NB4 (cell line): Measurements from ENCODE around the gene CCNY.

ENCODE experiments used
- POLR2A ChIP-seq: IDR thresholded peaks from 2 replicates; pipeline ENCODE4 v1.6.1; 2011; ENCODE audit warnings: mild to moderate bottlenecking; ENCODE audit not compliant: insufficient read length; ENCODE audit errors: extremely low read depth
- TF ChIP-seq, protein P1 (sequence below): IDR thresholded peaks from one replicate; pipeline ENCODE4 v1.5.1; 2012; ENCODE audit warnings: low read depth, low read length

- TF ChIP-seq, protein P1, sequence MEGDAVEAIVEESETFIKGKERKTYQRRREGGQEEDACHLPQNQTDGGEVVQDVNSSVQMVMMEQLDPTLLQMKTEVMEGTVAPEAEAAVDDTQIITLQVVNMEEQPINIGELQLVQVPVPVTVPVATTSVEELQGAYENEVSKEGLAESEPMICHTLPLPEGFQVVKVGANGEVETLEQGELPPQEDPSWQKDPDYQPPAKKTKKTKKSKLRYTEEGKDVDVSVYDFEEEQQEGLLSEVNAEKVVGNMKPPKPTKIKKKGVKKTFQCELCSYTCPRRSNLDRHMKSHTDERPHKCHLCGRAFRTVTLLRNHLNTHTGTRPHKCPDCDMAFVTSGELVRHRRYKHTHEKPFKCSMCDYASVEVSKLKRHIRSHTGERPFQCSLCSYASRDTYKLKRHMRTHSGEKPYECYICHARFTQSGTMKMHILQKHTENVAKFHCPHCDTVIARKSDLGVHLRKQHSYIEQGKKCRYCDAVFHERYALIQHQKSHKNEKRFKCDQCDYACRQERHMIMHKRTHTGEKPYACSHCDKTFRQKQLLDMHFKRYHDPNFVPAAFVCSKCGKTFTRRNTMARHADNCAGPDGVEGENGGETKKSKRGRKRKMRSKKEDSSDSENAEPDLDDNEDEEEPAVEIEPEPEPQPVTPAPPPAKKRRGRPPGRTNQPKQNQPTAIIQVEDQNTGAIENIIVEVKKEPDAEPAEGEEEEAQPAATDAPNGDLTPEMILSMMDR = no peak
- TF ChIP-seq POLR2A = no peak
Observed at GRCh38 chr10:35304649-35305048, 31.7 kb upstream of the CCNY start.
